OCI-LY1 (cell line): ENCODE measurements around the gene AMN.
A peak's percentile ranks its signal among the peaks of the same experiment; 100 is the strongest.

Experiments
- H2AFZ ChIP-seq: fragments of 200-600 bp; sonication (generic), shearing (Covaris generic); 2 replicates; pipeline ENCODE4 v1.6.0; 2014; ENCODE audit warnings: antibody characterized with exemption, mild to moderate bottlenecking, low read length
- H3F3A ChIP-seq: fragments of 200-600 bp; sonication (generic), shearing (Covaris generic); 2 replicates; pipeline ENCODE4 v1.6.0; 2014; ENCODE audit warnings: mild to moderate bottlenecking, antibody characterized with exemption, low read length, moderate library complexity; ENCODE audit not compliant: insufficient read depth
- H3K27ac ChIP-seq: fragments of 200-600 bp; sonication (generic); 2 replicates; pipeline ENCODE4 v1.5.1; 2014; ENCODE audit warnings: low read length, mixed run types, mild to moderate bottlenecking, low read depth; ENCODE audit not compliant: poor library complexity, severe bottlenecking
- H3K27me3 ChIP-seq: fragments of 200-600 bp; sonication (generic); 2 replicates; pipeline ENCODE4 v1.6.0; 2014; ENCODE audit warnings: antibody characterized with exemption, mild to moderate bottlenecking, low read length, moderate library complexity; ENCODE audit not compliant: insufficient read depth
- H3K36me3 ChIP-seq: fragments of 200-600 bp; sonication (generic); 2 replicates; pipeline ENCODE4 v1.6.1; 2014; ENCODE audit warnings: mild to moderate bottlenecking, antibody characterized with exemption, low read length, moderate library complexity, mixed read lengths; ENCODE audit not compliant: insufficient read depth
- H3K4me1 ChIP-seq: fragments of 200-600 bp; sonication (generic); 2 replicates; pipeline ENCODE4 v1.5.1; 2014; ENCODE audit warnings: mild to moderate bottlenecking, low read length, moderate library complexity; ENCODE audit not compliant: insufficient read depth, severe bottlenecking
- H3K4me2 ChIP-seq: fragments of 200-600 bp; sonication (generic), shearing (Covaris generic); 2 replicates; pipeline ENCODE4 v1.6.1; 2014; ENCODE audit warnings: low read length
- H3K4me3 ChIP-seq: fragments of 200-600 bp; sonication (generic); 2 replicates; pipeline ENCODE4 v1.5.1; 2014; ENCODE audit warnings: low read length, low read depth, mild to moderate bottlenecking, mixed read lengths; ENCODE audit not compliant: poor library complexity, severe bottlenecking
- H3K79me2 ChIP-seq: fragments of 200-600 bp; shearing (Covaris generic); 2 replicates; pipeline ENCODE4 v1.6.1; 2016; ENCODE audit warnings: mixed run types, low read length, mixed read lengths; ENCODE audit not compliant: insufficient read depth
- H3K9ac ChIP-seq: fragments of 200-600 bp; sonication (generic), shearing (Covaris generic); 2 replicates; pipeline ENCODE4 v1.6.1; 2014; ENCODE audit warnings: mild to moderate bottlenecking, low read length, mixed read lengths
- H3K9me2 ChIP-seq: fragments of 200-600 bp; sonication (generic), shearing (Covaris generic); 2 replicates; pipeline ENCODE4 v1.6.1; 2014; ENCODE audit warnings: low read depth, mild to moderate bottlenecking, low read length, mixed read lengths
- H3K9me3 ChIP-seq: fragments of 200-600 bp; shearing (Covaris generic); 2 replicates; pipeline ENCODE4 v1.6.1; 2014; ENCODE audit warnings: low read length, mixed read lengths
- H4K20me1 ChIP-seq: fragments of 200-600 bp; sonication (generic), shearing (Covaris generic); 2 replicates; pipeline ENCODE4 v1.6.0; 2016; ENCODE audit warnings: mild to moderate bottlenecking, low read length; ENCODE audit not compliant: insufficient read depth
- CTCF ChIP-seq: fragments of 200-600 bp; sonication (generic), shearing (Covaris generic); IDR thresholded peaks from 2 replicates; pipeline ENCODE4 v1.5.1; 2017; ENCODE audit warnings: mild to moderate bottlenecking, antibody characterized with exemption, low read length, moderate library complexity, mixed read lengths
- EZH2 ChIP-seq: fragments of 200-600 bp; sonication (generic), shearing (Covaris generic); IDR thresholded peaks from 2 replicates; pipeline ENCODE4 v1.8.0; 2017; ENCODE audit warnings: borderline replicate concordance, mixed run types, mild to moderate bottlenecking, antibody characterized with exemption, low read length, moderate library complexity, mixed read lengths

The AMN gene

DNA sequence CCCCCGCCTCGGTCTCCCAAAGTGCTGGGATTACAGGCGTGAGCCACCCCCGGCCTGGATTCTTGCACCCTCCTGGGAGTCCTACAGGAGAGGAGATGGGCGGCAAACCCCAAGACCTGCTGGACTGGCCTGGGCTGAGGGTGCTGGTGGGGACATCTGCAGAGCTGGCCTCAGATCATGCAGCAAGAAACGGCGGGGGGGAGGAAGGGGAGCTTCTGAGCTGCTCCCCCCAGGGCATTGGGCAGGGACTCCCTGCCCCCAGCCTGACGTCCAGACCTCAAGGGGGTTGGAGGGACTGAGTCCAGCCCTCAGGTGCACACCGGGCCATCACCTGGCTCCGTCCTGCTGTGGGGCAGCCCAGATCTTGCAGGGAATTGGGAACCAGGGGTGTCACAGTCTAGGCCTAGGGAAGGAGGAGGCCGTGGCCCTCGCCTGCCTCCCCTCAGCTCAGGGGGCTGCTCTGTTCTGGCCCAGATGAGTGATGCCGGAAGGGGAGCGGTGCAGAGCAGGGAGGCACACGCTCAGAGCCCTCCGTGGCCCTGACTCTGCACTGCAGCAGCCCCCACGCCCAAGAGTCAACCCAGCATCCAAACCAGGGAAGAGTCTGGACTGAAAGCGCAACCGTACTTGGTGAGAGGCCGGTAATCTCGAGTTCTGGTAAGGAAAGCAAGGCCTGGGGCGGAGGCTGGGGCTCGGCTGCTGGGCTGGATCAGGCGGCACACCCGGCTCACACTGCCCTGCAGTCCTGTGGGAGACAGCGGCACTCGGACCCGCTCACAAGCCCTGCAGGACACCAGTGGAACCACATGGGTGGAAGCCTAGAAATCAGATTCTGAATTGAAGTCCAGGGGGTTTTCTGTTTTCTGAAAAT is 8.9 kb upstream of the AMN start:
- Histone ChIP-seq H2AFZ (no peak overlapping the region), H3K4me1 (peaks cover 48% of the 10 kb centered on the region), H3K27me3 (no peaks in the 10 kb centered on the region), H3K79me2 (no peaks in the 10 kb centered on the region), H3K4me2 (peak overlapping the region; percentile 30), H3F3A (no peaks in the 10 kb centered on the region), H3K36me3 (no peaks in the 10 kb centered on the region; the same call in 1 of the 2 replicates), H3K9me2 (no peaks in the 10 kb centered on the region), H4K20me1 (no peaks in the 10 kb centered on the region), H3K9me3 (no peaks in the 10 kb centered on the region), H3K27ac (peak overlapping the region; percentile 94), H3K4me3 (no peak overlapping the region), H3K9ac (no peak overlapping the region)
- TF ChIP-seq CTCF (no peak), EZH2 (no peak)

GRCh38 chr14:102914474-102915291 is 7.8 kb upstream of the AMN start:
- H3F3A ChIP-seq = no peaks in the 10 kb centered on the region
- H3K4me1 ChIP-seq = peaks cover 48% of the 10 kb centered on the region
- H3K36me3 ChIP-seq = no peaks in the 10 kb centered on the region; the same call in 1 of the 2 replicates
- H3K9ac ChIP-seq = no peak overlapping the region
- H3K4me3 ChIP-seq = no peak overlapping the region
- peak overlapping the region; percentile 94 for H3K27ac ChIP-seq
- no peak for TF ChIP-seq CTCF
- TF ChIP-seq EZH2 = no peak
- no peaks in the 10 kb centered on the region for H3K27me3 ChIP-seq
- no peaks in the 10 kb centered on the region for H3K9me3 ChIP-seq
- H4K20me1 ChIP-seq = no peaks in the 10 kb centered on the region
- no peaks in the 10 kb centered on the region for H3K79me2 ChIP-seq
- no peaks in the 10 kb centered on the region for H3K9me2 ChIP-seq
- peak overlapping the region; percentile 30 for H3K4me2 ChIP-seq
- H2AFZ ChIP-seq = no peak overlapping the region

GRCh38 chr14:102915292-102916110 is 7.0 kb upstream of the AMN start:
- no peaks in the 10 kb centered on the region for H3F3A ChIP-seq
- no peaks in the 10 kb centered on the region for H4K20me1 ChIP-seq
- H3K4me3 ChIP-seq = no peak overlapping the region
- H3K4me2 ChIP-seq = peak overlapping the region; percentile 30
- H3K27ac ChIP-seq = peak overlapping the region; percentile 94
- no peaks in the 10 kb centered on the region for H3K9me2 ChIP-seq
- peaks cover 48% of the 10 kb centered on the region for H3K4me1 ChIP-seq
- H3K27me3 ChIP-seq = no peaks in the 10 kb centered on the region
- H3K36me3 ChIP-seq = no peaks in the 10 kb centered on the region; the same call in 1 of the 2 replicates
- no peaks in the 10 kb centered on the region for H3K9me3 ChIP-seq
- H3K79me2 ChIP-seq = no peaks in the 10 kb centered on the region
- TF ChIP-seq CTCF (no peak), EZH2 (no peak)
- no peak overlapping the region for H3K9ac ChIP-seq
- H2AFZ ChIP-seq = no peak overlapping the region
